Posterior vena cava (tissue), 2 donors: ENCODE results near the gene POLA2. TPM values are rescaled to one million over a fixed set of nuclear protein-coding genes. Genes with fewer than 3 reads are reported as not detected.

ENCODE experiments used
- DNase-seq: peaks from one replicate; pipeline ENCODE4 v3.0.0-alpha.2; 2020; ENCODE audit warnings: low spot score
- intact Hi-C, 2 donors: fragments of 100-400 bp; cut with DNase I; formaldehyde crosslinking; loops; one replicate each; pipeline versions ENCODE4 v1.14.1 to v1.14.2; 2022 to 2023
- total RNA-seq, 2 donors: library from RNA; stranded (reverse); fragmentation: NEBNext Ultra II Directional; extraction: Animal tissue kit (Norgen Biotek cat#: 25700); gene quantifications; one replicate each; pipeline ENCODE4 v1.2.1, GENCODE V29; 2021
- donor health status: DM: yes; HTN: yes; CAD: no.
- donor health status: DM: yes; HTN: yes; CAD: no.

The POLA2 gene
- total RNA-seq, 2 donors from 2014 or later = 6.0 to 6.1 TPM

GRCh38 chr11:65275906-65276305 is 14.1 kb downstream of the POLA2 start:
- no peak for DNase-seq
- intact Hi-C loops = loop anchor here (2.0 to 5.0 kb wide), 2 partner anchors 41 to 43 kb away; no protein-coding TSS in a partner anchor

- no peak for DNase-seq
- intact Hi-C loops = loop anchor here in 1 of 2 donors (5.0 kb wide), 1 partner anchor 40 kb away; no protein-coding TSS in a partner anchor
Measured at GRCh38 chr11:65277631-65278277, 16.0 kb downstream of the POLA2 start.

GRCh38 chr11:65278356-65278755 is 16.6 kb downstream of the POLA2 start:
- no peak for DNase-seq
- intact Hi-C loops = loop anchor here in 1 of 2 donors (5.0 kb wide), 1 partner anchor 39 kb away; no protein-coding TSS in a partner anchor

- DNase-seq = no peak
- intact Hi-C loops = loop anchor here in 1 of 2 donors (5.0 kb wide), 1 partner anchor 38 kb away; no protein-coding TSS in a partner anchor
Measured at GRCh38 chr11:65279279-65279678, 17.5 kb downstream of the POLA2 start.

GRCh38 chr11:65279741-65280440 is 18.1 kb downstream of the POLA2 start:
- intact Hi-C loops = loop anchor here in 1 of 2 donors (5.0 kb wide), 1 partner anchor 37 kb away; no protein-coding TSS in a partner anchor
- DNase-seq = no peak

GRCh38 chr11:65280646-65281045 is 18.9 kb downstream of the POLA2 start:
- intact Hi-C loops = no loop called here
- DNase-seq = no peak

- intact Hi-C loops = no loop called here
- no peak for DNase-seq
Measured at GRCh38 chr11:65286686-65287085, 24.9 kb downstream of the POLA2 start.

GRCh38 chr11:65287601-65288000 is 25.8 kb downstream of the POLA2 start:
- intact Hi-C loops = no loop called here
- DNase-seq = no peak

GRCh38 chr11:65288706-65289536 is 27.2 kb downstream of the POLA2 start:
- intact Hi-C loops = no loop called here
- DNase-seq = no peak

- intact Hi-C loops = no loop called here
- peak; percentile 97 for DNase-seq
Measured at GRCh38 chr11:65290448-65291165, 28.8 kb downstream of the POLA2 start.

- DNase-seq = no peak
- intact Hi-C loops = no loop called here
Measured at GRCh38 chr11:65291613-65292012, 29.9 kb downstream of the POLA2 start.

GRCh38 chr11:65292890-65293289 is 31.1 kb downstream of the POLA2 start:
- intact Hi-C loops = no loop called here
- DNase-seq = no peak

- peak; percentile 16 for DNase-seq
- intact Hi-C loops = no loop called here
Measured at GRCh38 chr11:65293909-65294381, 32.2 kb downstream of the POLA2 start.

- peak; percentile 34 for DNase-seq
- intact Hi-C loops = no loop called here
Measured at GRCh38 chr11:65295001-65295400, 33.2 kb downstream of the POLA2 start.

GRCh38 chr11:65295571-65296341 is 34.0 kb downstream of the POLA2 start:
- DNase-seq = peak; percentile 28
- intact Hi-C loops = no loop called here

GRCh38 chr11:65297026-65297672 is 35.4 kb downstream of the POLA2 start:
- intact Hi-C loops = no loop called here
- peak; percentile 82 for DNase-seq

GRCh38 chr11:65298131-65298535 is 36.4 kb downstream of the POLA2 start:
- peak; percentile 92 for DNase-seq
- intact Hi-C loops = no loop called here

GRCh38 chr11:65298655-65299179 is 37.0 kb downstream of the POLA2 start:
- peak; percentile 91 for DNase-seq
- intact Hi-C loops = no loop called here
